K562 treated with DMSO at 1 percent for 24 hours (cell line): Measurements from ENCODE around the gene ST13. TPM values are rescaled to one million over a fixed set of nuclear protein-coding genes. Genes with fewer than 3 reads are reported as not detected.

Experiments
- total RNA-seq: library from RNA; unstranded; fragments of 300-600 nt; gene quantifications from 2 replicates; pipeline ENCODE4 v1.2.3, GENCODE V29; 2022; ENCODE audit warnings: low read depth; ENCODE audit not compliant: insufficient read depth

Gene ST13
- total RNA-seq: 183 and 188 TPM in 2 replicates

GRCh38 chr22:40856513-40857308 is at the start of gene ST13, which contains the start of gene XPNPEP3:
Gene ST13, minus strand, starts transcription at chr22:40856639. Its CDS starts 99 bp downstream, at chr22:40856540.
Gene XPNPEP3, plus strand, starts transcription at chr22:40857148. Its CDS starts 34 bp downstream, at chr22:40857182.

GRCh38 chr22:40862013-40862412 is 5.6 kb upstream of the ST13 start, which contains the start of gene DNAJB7:
Gene DNAJB7, minus strand, starts transcription at chr22:40862113. Its CDS starts 119 bp downstream, at chr22:40861994.

GRCh38 chr22:40818747-40819598 is 37.5 kb downstream of the ST13 start, which contains the start of gene SLC25A17:
Gene SLC25A17, minus strand, starts transcription at chr22:40819346. Its CDS starts 98 bp downstream, at chr22:40819248.

Other genes starting within 250 kb of the ST13 start
- gene MRTFA, start 219.9 kb downstream of the ST13 start, total RNA-seq: 27.2 and 35.8 TPM in 2 replicates
- gene MCHR1, start 177.2 kb downstream of the ST13 start, total RNA-seq: not detected in 2 replicates
- gene SLC25A17, start 37.3 kb downstream of the ST13 start, total RNA-seq: 22.0 and 24.3 TPM in 2 replicates
- gene XPNPEP3, start 509 bp upstream of the ST13 start, total RNA-seq: 5.1 and 16.6 TPM in 2 replicates
- gene DNAJB7, start 5.5 kb upstream of the ST13 start, total RNA-seq: not detected in 2 replicates
- gene RBX1, start 94.7 kb upstream of the ST13 start, total RNA-seq: 44.0 and 55.2 TPM in 2 replicates
- 18.9 and 23.1 TPM in 2 replicates for gene EP300, start 236.0 kb upstream of the ST13 start, total RNA-seq